Trophoblast cell (in vitro differentiated cells and primary cell): ENCODE results near the gene ATIC. TPM values are rescaled to one million over a fixed set of nuclear protein-coding genes. Genes with fewer than 3 reads are reported as not detected.

Source experiments
- DNase-seq, 2 donors: peaks; one replicate each; pipeline ENCODE4 v3.0.0-alpha.2; 2016
- H2AFZ ChIP-seq: 2 replicates; pipeline ENCODE4 v1.6.1; 2013; ENCODE audit warnings: low read length, moderate library complexity, mild to moderate bottlenecking; ENCODE audit not compliant: insufficient read depth, poor library complexity
- H2AK5ac ChIP-seq: 2 replicates; pipeline ENCODE4 v1.6.1; 2013; ENCODE audit warnings: mild to moderate bottlenecking, low read length
- H2BK120ac ChIP-seq: 2 replicates; pipeline ENCODE4 v1.6.1; 2013; ENCODE audit warnings: low read length, mild to moderate bottlenecking, moderate library complexity; ENCODE audit not compliant: insufficient read depth, poor library complexity
- H2BK12ac ChIP-seq: 2 replicates; pipeline ENCODE4 v1.6.1; 2013; ENCODE audit warnings: mild to moderate bottlenecking, low read length, moderate library complexity
- H2BK5ac ChIP-seq: 2 replicates; pipeline ENCODE4 v1.6.1; 2013; ENCODE audit warnings: low read length, low read depth, moderate library complexity, mild to moderate bottlenecking; ENCODE audit not compliant: poor library complexity
- H3K14ac ChIP-seq: 2 replicates; pipeline ENCODE4 v1.6.1; 2013; ENCODE audit warnings: mild to moderate bottlenecking, low read length
- H3K18ac ChIP-seq: 2 replicates; pipeline ENCODE4 v1.6.1; 2013; ENCODE audit warnings: mild to moderate bottlenecking, low read length
- H3K23ac ChIP-seq: 2 replicates; pipeline ENCODE4 v1.6.1; 2013; ENCODE audit warnings: low read length
- H3K27ac ChIP-seq: 2 replicates; pipeline ENCODE4 v1.5.1; 2013; ENCODE audit warnings: low read depth, mild to moderate bottlenecking, inconsistent platforms, low read length, moderate library complexity
- H3K27me3 ChIP-seq: 2 replicates; pipeline ENCODE4 v1.6.1; 2013; ENCODE audit warnings: inconsistent platforms, mild to moderate bottlenecking, low read length, moderate library complexity; ENCODE audit not compliant: insufficient read depth
- H3K36me3 ChIP-seq, 2 experiments: 1 replicate in 1 of 2; 2 replicates in 1 of 2; pipeline ENCODE4 v1.6.1; 2013; ENCODE audit warnings: low read length in 2 of 2, mild to moderate bottlenecking in 2 of 2, moderate library complexity in 1 of 2; ENCODE audit not compliant: insufficient read depth in 2 of 2, control insufficient read depth in 1 of 2
- H3K4ac ChIP-seq: 2 replicates; pipeline ENCODE4 v1.6.1; 2013; ENCODE audit warnings: low read depth, mild to moderate bottlenecking, low read length, moderate library complexity
- H3K4me1 ChIP-seq, 2 experiments: 1 replicate in 1 of 2; 2 replicates in 1 of 2; pipeline ENCODE4 v1.6.1; 2013; ENCODE audit warnings: low read length in 2 of 2, mild to moderate bottlenecking in 2 of 2, moderate library complexity in 1 of 2; ENCODE audit not compliant: insufficient read depth in 2 of 2, control insufficient read depth in 1 of 2
- H3K4me2 ChIP-seq: 2 replicates; pipeline ENCODE4 v1.6.1; 2013; ENCODE audit warnings: inconsistent platforms, mild to moderate bottlenecking, low read length, moderate library complexity
- H3K4me3 ChIP-seq: 2 replicates; pipeline ENCODE4 v1.5.1; 2013; ENCODE audit warnings: mild to moderate bottlenecking, low read depth, low read length, inconsistent platforms
- H3K79me1 ChIP-seq: one replicate; pipeline ENCODE4 v1.6.1; 2013; ENCODE audit warnings: low read length
- H3K79me2 ChIP-seq: 2 replicates; pipeline ENCODE4 v1.6.1; 2013; ENCODE audit warnings: low read length, mild to moderate bottlenecking; ENCODE audit not compliant: control insufficient read depth, insufficient read depth, poor library complexity
- H3K9ac ChIP-seq: 2 replicates; pipeline ENCODE4 v1.6.1; 2013; ENCODE audit warnings: mild to moderate bottlenecking, low read length
- H3K9me3 ChIP-seq: 2 replicates; pipeline ENCODE4 v1.6.1; 2013; ENCODE audit warnings: low read depth, mild to moderate bottlenecking, control low read depth, inconsistent platforms, low read length; ENCODE audit not compliant: insufficient read depth
- H4K12ac ChIP-seq: 2 replicates; pipeline ENCODE4 v1.6.1; 2013; ENCODE audit warnings: low read depth, mild to moderate bottlenecking, low read length, moderate library complexity
- H4K8ac ChIP-seq: 2 replicates; pipeline ENCODE4 v1.6.1; 2013; ENCODE audit warnings: low read depth, mild to moderate bottlenecking, low read length, moderate library complexity
- H4K91ac ChIP-seq: one replicate; pipeline ENCODE4 v1.6.1; 2013; ENCODE audit warnings: low read depth, mild to moderate bottlenecking, low read length, moderate library complexity
- WGBS: extraction: QIAGEN DNeasy Blood & Tissue Kit; methylation state at CpG from one replicate; pipeline ENCODE4 v1.1.7; 2013; ENCODE audit warnings: missing lambda C conversion rate; ENCODE audit not compliant: insufficient read length, insufficient coverage; ENCODE audit errors: extremely low coverage; 5-methylcytosine and 5-hydroxymethylcytosine counted together
- polyA plus RNA-seq: library from polyadenylated mRNA; stranded (reverse); fragments of 200-250 nt; gene quantifications from 2 replicates; pipeline ENCODE4 v1.2.3, GENCODE V29; 2013

ATIC gene
- polyA plus RNA-seq = 268 and 278 TPM in 2 replicates

DNA sequence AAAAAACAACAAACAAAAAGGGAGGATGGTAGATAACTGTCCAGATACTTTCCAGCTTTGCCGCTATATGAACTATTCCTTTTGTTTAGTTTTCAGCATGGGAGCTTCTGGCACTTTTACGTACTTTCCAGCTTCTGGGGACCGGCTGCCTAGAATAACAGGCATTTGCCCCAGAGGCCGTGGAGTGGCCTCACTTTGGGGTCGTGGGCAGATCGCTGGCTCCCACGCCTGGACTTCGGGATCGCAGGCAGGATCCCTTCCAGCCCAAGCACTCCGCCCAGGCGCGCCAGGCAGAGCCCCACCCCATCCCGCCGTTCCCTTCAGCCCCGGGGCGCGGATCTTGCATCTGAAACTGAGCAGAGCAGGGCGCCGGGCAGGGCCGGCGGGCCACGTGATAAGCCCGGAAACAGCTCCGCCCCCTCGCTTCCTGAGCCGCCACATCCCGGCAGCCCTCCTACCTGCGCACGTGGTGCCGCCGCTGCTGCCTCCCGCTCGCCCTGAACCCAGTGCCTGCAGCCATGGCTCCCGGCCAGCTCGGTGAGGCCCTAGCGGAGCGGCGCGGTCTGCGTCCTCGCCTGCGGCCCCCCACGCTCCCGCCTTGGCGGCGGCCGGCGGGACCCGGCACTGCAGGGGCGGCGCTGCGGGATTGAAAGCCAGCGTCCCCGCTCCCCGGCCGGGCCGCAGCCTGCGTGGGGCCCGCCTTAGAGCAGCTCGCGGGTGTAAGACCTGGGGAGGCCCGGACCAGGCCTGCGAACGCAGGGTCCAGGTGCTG, at the start of gene ATIC:
TSS of gene ATIC (plus strand) at position 435 of the 772 bp plus-strand sequence. CDS start at position 519, 84 bp downstream.
- peak within 1 kb of the TSS; percentile 81 for H4K12ac ChIP-seq
- H3K79me2 ChIP-seq = peaks cover 13% of the 10 kb centered on the region
- peak within 1 kb of the TSS; percentile 80 for H3K4ac ChIP-seq
- peak within 1 kb of the TSS; percentile 83 for H3K4me2 ChIP-seq
- H3K18ac ChIP-seq = peak within 1 kb of the TSS; percentile 52
- peak within 1 kb of the TSS; percentile 82 for H2BK5ac ChIP-seq
- H3K36me3 ChIP-seq = peaks cover 2 to 3% of the 10 kb centered on the region in 2 experiments
- H3K27ac ChIP-seq = peak within 1 kb of the TSS; percentile 89
- H4K8ac ChIP-seq = peak within 1 kb of the TSS; percentile 87
- peak within 1 kb of the TSS; percentile 63 for H2BK12ac ChIP-seq
- H3K79me1 ChIP-seq = peaks cover 17% of the 10 kb centered on the region
- H2AFZ ChIP-seq = peak within 1 kb of the TSS; percentile 41
- H4K91ac ChIP-seq = peak within 1 kb of the TSS; percentile 79
- peak within 1 kb of the TSS; percentile 91 for H3K9ac ChIP-seq
- peaks cover 10 to 13% of the 10 kb centered on the region in 2 experiments for H3K4me1 ChIP-seq
- H3K9me3 ChIP-seq = no peaks in the 10 kb centered on the region
- DNase-seq = peak; percentile 98
- peak within 1 kb of the TSS; percentile 52 for H2AK5ac ChIP-seq
- peak within 1 kb of the TSS; percentile 95 for H2BK120ac ChIP-seq
- H3K27me3 ChIP-seq = no peaks in the 10 kb centered on the region
- H3K4me3 ChIP-seq = peak within 1 kb of the TSS; percentile 84
- WGBS = no CpG with 5 or more reads among the region's 64 CpGs
- no peak within 1 kb of the TSS for H3K23ac ChIP-seq
- peak within 1 kb of the TSS; percentile 73 for H3K14ac ChIP-seq

DNA sequence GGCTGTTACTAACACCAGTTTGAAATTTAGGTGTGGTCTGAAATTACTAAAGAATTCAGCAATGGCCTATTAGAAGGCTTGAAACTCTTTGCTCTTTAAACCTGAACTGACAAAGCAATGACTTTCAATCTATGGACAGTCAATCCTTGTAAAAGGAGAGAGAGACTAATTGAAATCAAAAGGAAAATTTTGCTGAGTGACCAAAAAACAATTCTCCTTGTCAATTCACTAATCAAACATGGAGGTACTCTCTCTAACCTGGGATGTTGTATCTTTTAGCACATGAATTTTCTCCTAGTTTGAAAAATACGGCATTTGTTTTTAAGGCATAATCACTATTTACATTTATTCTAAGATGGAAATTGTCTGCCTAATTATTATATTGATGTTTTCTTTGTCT, 49.6 kb upstream of the ATIC start:
- WGBS = no CpG with 5 or more reads among the region's 1 CpG
- no peak for DNase-seq
- no peak overlapping the region for H3K4me3 ChIP-seq
- no peaks in the 10 kb centered on the region for H3K79me2 ChIP-seq
- H3K4me1 ChIP-seq = no peaks in the 10 kb centered on the region
- H2AFZ ChIP-seq = no peak overlapping the region
- no peak overlapping the region for H4K91ac ChIP-seq
- no peaks in the 10 kb centered on the region for H3K27me3 ChIP-seq
- H3K9ac ChIP-seq = no peak overlapping the region
- no peak overlapping the region for H2BK12ac ChIP-seq
- no peak overlapping the region for H3K18ac ChIP-seq
- no peak overlapping the region for H2AK5ac ChIP-seq
- H2BK5ac ChIP-seq = no peak overlapping the region
- no peak overlapping the region for H3K27ac ChIP-seq
- no peaks in the 10 kb centered on the region for H3K79me1 ChIP-seq
- H4K8ac ChIP-seq = no peak overlapping the region
- no peaks in the 10 kb centered on the region for H3K9me3 ChIP-seq
- no peak overlapping the region for H3K4ac ChIP-seq
- H2BK120ac ChIP-seq = no peak overlapping the region
- no peak overlapping the region for H3K14ac ChIP-seq
- no peak overlapping the region for H4K12ac ChIP-seq
- H3K23ac ChIP-seq = no peak overlapping the region
- H3K4me2 ChIP-seq = no peak overlapping the region
- no peaks in the 10 kb centered on the region for H3K36me3 ChIP-seq

DNA sequence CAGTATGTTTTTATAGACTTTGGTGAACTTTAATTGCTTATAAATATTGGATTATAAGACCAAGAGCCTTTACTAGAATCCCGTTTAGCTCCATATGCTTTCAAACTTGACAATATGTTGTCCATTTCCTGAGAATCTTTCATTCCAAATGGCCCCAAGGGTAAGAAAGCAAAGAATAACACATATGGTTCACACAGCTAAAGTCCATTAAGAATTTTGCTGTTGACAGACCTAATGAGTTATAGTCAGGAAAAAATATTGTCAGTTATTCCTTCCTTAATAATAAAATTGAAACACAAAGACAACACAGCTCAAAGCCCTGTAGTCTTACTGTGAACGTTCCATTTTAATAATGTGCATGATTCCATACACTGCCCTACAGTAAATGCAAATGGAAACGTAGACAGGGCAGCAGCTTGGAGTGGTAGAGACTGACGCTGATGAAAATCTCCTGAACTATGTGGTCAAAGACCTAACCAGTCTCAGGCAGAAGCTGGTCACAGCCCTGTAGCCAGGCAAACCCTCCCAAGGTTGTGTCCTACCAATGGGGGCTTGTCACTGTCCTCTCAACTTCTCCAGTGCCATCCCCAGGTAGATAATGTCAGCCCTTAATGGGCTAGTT, 49.0 kb upstream of the ATIC start:
- H3K23ac ChIP-seq = no peak overlapping the region
- no peak overlapping the region for H3K18ac ChIP-seq
- H3K9me3 ChIP-seq = no peaks in the 10 kb centered on the region
- H2AFZ ChIP-seq = no peak overlapping the region
- no peak overlapping the region for H3K27ac ChIP-seq
- H3K79me1 ChIP-seq = no peaks in the 10 kb centered on the region
- no peak overlapping the region for H3K4me3 ChIP-seq
- H3K14ac ChIP-seq = no peak overlapping the region
- no peaks in the 10 kb centered on the region for H3K79me2 ChIP-seq
- H3K36me3 ChIP-seq = no peaks in the 10 kb centered on the region
- no peaks in the 10 kb centered on the region for H3K27me3 ChIP-seq
- DNase-seq = no peak
- H2AK5ac ChIP-seq = no peak overlapping the region
- H3K4me2 ChIP-seq = no peak overlapping the region
- no CpG with 5 or more reads among the region's 4 CpGs for WGBS
- H3K4me1 ChIP-seq = no peaks in the 10 kb centered on the region
- no peak overlapping the region for H3K4ac ChIP-seq
- H4K91ac ChIP-seq = no peak overlapping the region
- H2BK120ac ChIP-seq = no peak overlapping the region
- no peak overlapping the region for H2BK5ac ChIP-seq
- no peak overlapping the region for H3K9ac ChIP-seq
- H2BK12ac ChIP-seq = no peak overlapping the region
- H4K12ac ChIP-seq = no peak overlapping the region
- H4K8ac ChIP-seq = no peak overlapping the region

DNA sequence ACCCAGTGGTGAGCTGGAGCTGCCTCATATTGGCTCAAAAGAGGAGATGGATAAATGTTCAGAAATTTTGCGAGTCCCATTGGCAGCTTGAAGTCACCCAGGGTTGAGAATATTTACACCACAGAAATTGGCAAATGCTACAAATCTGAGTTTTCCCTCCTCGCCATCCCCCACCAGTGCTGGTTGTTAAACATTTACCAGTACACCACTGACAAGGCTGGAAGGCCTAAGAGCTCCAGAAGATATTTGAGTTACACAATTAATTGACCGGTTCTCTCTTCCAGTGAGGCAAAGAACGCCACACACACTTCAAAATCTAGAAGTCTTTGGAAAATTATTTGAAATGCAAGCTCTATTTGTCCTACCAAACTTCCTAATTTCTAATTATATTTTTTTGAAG, 47.5 kb upstream of the ATIC start:
- H3K9ac ChIP-seq = no peak overlapping the region
- no peak overlapping the region for H3K4me3 ChIP-seq
- no peaks in the 10 kb centered on the region for H3K36me3 ChIP-seq
- H3K4me1 ChIP-seq = no peaks in the 10 kb centered on the region
- H3K18ac ChIP-seq = no peak overlapping the region
- H4K12ac ChIP-seq = no peak overlapping the region
- no peak overlapping the region for H3K4me2 ChIP-seq
- H3K14ac ChIP-seq = no peak overlapping the region
- H2BK5ac ChIP-seq = no peak overlapping the region
- H3K23ac ChIP-seq = no peak overlapping the region
- DNase-seq = no peak
- no peak overlapping the region for H2AFZ ChIP-seq
- H3K9me3 ChIP-seq = no peaks in the 10 kb centered on the region
- no peak overlapping the region for H2BK12ac ChIP-seq
- H3K79me2 ChIP-seq = no peaks in the 10 kb centered on the region
- no peaks in the 10 kb centered on the region for H3K79me1 ChIP-seq
- H4K8ac ChIP-seq = no peak overlapping the region
- WGBS = no CpG with 5 or more reads among the region's 4 CpGs
- H3K27me3 ChIP-seq = no peaks in the 10 kb centered on the region
- no peak overlapping the region for H2BK120ac ChIP-seq
- H2AK5ac ChIP-seq = no peak overlapping the region
- H3K4ac ChIP-seq = no peak overlapping the region
- H3K27ac ChIP-seq = no peak overlapping the region
- no peak overlapping the region for H4K91ac ChIP-seq
